Measurements from ENCODE around the gene EFNA3. TPM values are rescaled to one million over a fixed set of nuclear protein-coding genes. Genes with fewer than 3 reads are reported as not detected.

Gene EFNA3
- total and polyA plus RNA-seq, 9 of the 15 experiments (the other 6 are each of a cell fraction or from before 2014, with no cell fraction given): 0.59 to 7.9 (median 4.7) TPM

DNA sequence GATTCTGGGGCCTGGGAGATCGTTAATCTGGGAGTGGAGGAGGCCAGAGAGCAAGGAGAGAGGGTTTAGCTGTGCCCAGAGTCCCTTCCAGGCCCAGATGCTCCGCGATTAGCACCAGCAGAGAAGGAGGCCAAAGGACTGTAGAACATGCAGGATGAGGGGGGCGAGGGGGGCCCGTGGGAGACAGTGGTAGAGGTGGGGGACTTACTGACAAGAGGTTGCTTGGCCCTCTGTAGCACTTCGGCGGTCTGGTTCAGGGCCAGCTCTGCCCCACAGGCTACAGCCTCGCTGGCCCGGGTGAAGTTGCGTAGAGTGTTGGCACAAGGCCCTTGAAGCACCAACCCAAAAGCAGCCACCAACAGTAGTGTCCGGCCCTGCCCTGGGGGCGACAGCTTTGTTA, 45.8 kb upstream of the EFNA3 start:
- intact Hi-C loops (cut with micrococcal nuclease): no loop called here
- H3K4me1 ChIP-seq (replicated peaks in 1 of 2; ENCODE audit: control insufficient read depth in 2 of 2, insufficient read depth in 2 of 2, low read length in 2 of 2): peaks cover 0 to 18% of the 10 kb centered on the region in 2 experiments; a peak in 3 of 5 replicates
- no peaks in the 10 kb centered on the region for H3K79me2 ChIP-seq (ENCODE audit: control insufficient read depth, insufficient read depth, low read length)
- no peaks in the 10 kb centered on the region for H3K9me3 ChIP-seq (replicated peaks; ENCODE audit: control insufficient read depth, insufficient read depth, low read depth, low read length)
- POLR2A ChIA-PET: interaction anchor here (1.3 to 1.9 kb wide), 2 partner anchors 14 to 16 kb away, joined by 4 to 8 read pairs; no protein-coding TSS in a partner anchor
- in situ Hi-C loops (cut with MboI): no loop called here
- BruUV-seq (replicated peaks): no TSS peak
- ATAC-seq: no peak
- no peak for TF ChIP-seq KLF13 (tag; IDR thresholded peaks at IDR 0.05; ENCODE audit: borderline replicate concordance, low read depth)
- TF ChIP-seq SRSF1 (IDR thresholded peaks at IDR 0.05; ENCODE audit: low read depth, low read length): no peak
- H2AFZ ChIP-seq (ENCODE audit: low read depth, low read length): no peak overlapping the region
- no peak for FAIRE-seq
- peak overlapping the region in 1 of 2 experiments; percentile 58; a peak in 2 of 4 replicates for H3K9ac ChIP-seq (ENCODE audit: insufficient read depth in 1 of 2, low read depth in 2 of 2, low read length in 2 of 2)
- no peak overlapping the region for H3K27ac ChIP-seq (ENCODE audit: extremely low read depth, low read depth, low read length)
- H3K27me3 ChIP-seq (ENCODE audit: control insufficient read depth in 2 of 2, insufficient read depth in 2 of 2, low read length in 2 of 2): peaks cover 0 to 21% of the 10 kb centered on the region in 2 experiments; a peak in 2 of 5 replicates
- 11% methylated on average over 6 of the region's 12 CpGs for WGBS (ENCODE audit: insufficient coverage, low coverage, missing lambda C conversion rate)
- no peak for DNase-seq (ENCODE audit: extremely low read depth in 1 of 4, low spot score in 3 of 4)
- H4K20me1 ChIP-seq (replicated peaks; ENCODE audit: control insufficient read depth, insufficient read depth, low read length): no peaks in the 10 kb centered on the region
- no peak overlapping the region for H3K4me3 ChIP-seq
- H3K9me1 ChIP-seq (ENCODE audit: control insufficient read depth, insufficient read depth, low read length): no peaks in the 10 kb centered on the region
- H3K36me3 ChIP-seq (ENCODE audit: control insufficient read depth, insufficient read depth, low read length): no peaks in the 10 kb centered on the region
- H3K4me2 ChIP-seq (ENCODE audit: insufficient read depth, low read length): no peak overlapping the region
- CTCF ChIA-PET (ENCODE audit: low intra/inter-chr PET ratio): no interaction called here

DNA sequence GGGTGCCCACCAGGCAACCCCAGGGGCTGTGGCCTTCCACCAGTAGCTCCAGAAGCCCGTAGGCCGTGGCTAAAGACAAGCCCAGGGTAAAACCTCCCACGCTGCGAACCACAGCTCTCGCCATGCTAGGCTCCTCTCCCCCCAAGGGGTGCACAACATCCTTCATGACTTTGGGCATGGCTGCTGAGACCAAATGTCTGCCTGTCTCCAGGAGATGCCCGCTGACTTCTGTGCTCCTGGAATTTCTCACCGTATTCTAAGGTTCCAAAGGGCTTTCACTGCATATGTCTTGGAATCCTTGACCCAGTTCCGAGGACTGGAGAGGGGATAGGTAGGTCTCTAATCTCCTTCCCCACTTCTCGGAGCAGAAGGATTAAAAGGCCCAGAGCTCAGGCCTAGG, 45.1 kb upstream of the EFNA3 start, which contains the start of the genes DCST1 and DCST2:
TSS of gene DCST1 (plus strand) at position 301 of the 400 bp plus-strand sequence. CDS start 213 bp downstream, outside the sequence.
TSS of gene DCST2 (minus strand) at position 258 of the 400 bp plus-strand sequence. CDS start at position 178, 80 bp downstream.
- H3K9ac ChIP-seq (ENCODE audit: insufficient read depth in 1 of 2, low read depth in 2 of 2, low read length in 2 of 2): peak within 1 kb of the TSS in 1 of 2 experiments; percentile 58; a peak in 2 of 4 replicates
- in situ Hi-C loops (cut with MboI) (no loop called here), intact Hi-C loops (cut with micrococcal nuclease) (no loop called here)
- ChIA-PET POLR2A (interaction anchor here (1.3 to 1.9 kb wide), 2 partner anchors 14 to 16 kb away, joined by 4 to 8 read pairs; no protein-coding TSS in a partner anchor), CTCF (ENCODE audit: low intra/inter-chr PET ratio) (no interaction called here)
- FAIRE-seq: no peak
- DNase-seq (ENCODE audit: extremely low read depth in 1 of 4, low spot score in 3 of 4): no peak
- no peaks in the 10 kb centered on the region for H3K79me2 ChIP-seq (ENCODE audit: control insufficient read depth, insufficient read depth, low read length)
- H2AFZ ChIP-seq (ENCODE audit: low read depth, low read length): no peak within 1 kb of the TSS
- no peak within 1 kb of the TSS for H3K27ac ChIP-seq (ENCODE audit: extremely low read depth, low read depth, low read length)
- H3K4me3 ChIP-seq: no peak within 1 kb of the TSS
- peaks cover under 1 to 18% of the 10 kb centered on the region in 2 experiments; a peak in 3 of 5 replicates for H3K4me1 ChIP-seq (replicated peaks in 1 of 2; ENCODE audit: control insufficient read depth in 2 of 2, insufficient read depth in 2 of 2, low read length in 2 of 2)
- no peaks in the 10 kb centered on the region for H3K9me1 ChIP-seq (ENCODE audit: control insufficient read depth, insufficient read depth, low read length)
- 26% methylated on average over 7 of the region's 9 CpGs for WGBS (ENCODE audit: insufficient coverage, low coverage, missing lambda C conversion rate)
- no peaks in the 10 kb centered on the region for H4K20me1 ChIP-seq (replicated peaks; ENCODE audit: control insufficient read depth, insufficient read depth, low read length)
- H3K4me2 ChIP-seq (ENCODE audit: insufficient read depth, low read length): no peak within 1 kb of the TSS
- no TSS peak for BruUV-seq (replicated peaks)
- no peak for ATAC-seq
- H3K9me3 ChIP-seq (replicated peaks; ENCODE audit: control insufficient read depth, insufficient read depth, low read depth, low read length): no peaks in the 10 kb centered on the region
- no peaks in the 10 kb centered on the region for H3K36me3 ChIP-seq (ENCODE audit: control insufficient read depth, insufficient read depth, low read length)
- H3K27me3 ChIP-seq (ENCODE audit: control insufficient read depth in 2 of 2, insufficient read depth in 2 of 2, low read length in 2 of 2): peaks cover 0 to 23% of the 10 kb centered on the region in 2 experiments; a peak in 3 of 5 replicates
- TF ChIP-seq, protein P1, sequence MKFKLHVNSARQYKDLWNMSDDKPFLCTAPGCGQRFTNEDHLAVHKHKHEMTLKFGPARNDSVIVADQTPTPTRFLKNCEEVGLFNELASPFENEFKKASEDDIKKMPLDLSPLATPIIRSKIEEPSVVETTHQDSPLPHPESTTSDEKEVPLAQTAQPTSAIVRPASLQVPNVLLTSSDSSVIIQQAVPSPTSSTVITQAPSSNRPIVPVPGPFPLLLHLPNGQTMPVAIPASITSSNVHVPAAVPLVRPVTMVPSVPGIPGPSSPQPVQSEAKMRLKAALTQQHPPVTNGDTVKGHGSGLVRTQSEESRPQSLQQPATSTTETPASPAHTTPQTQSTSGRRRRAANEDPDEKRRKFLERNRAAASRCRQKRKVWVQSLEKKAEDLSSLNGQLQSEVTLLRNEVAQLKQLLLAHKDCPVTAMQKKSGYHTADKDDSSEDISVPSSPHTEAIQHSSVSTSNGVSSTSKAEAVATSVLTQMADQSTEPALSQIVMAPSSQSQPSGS (CRISPR knock-in tag; IDR thresholded peaks at IDR 0.05): no peak
- no peak for TF ChIP-seq ZNF184 (CRISPR knock-in tag; IDR thresholded peaks at IDR 0.05)
- no peak for TF ChIP-seq CBX3 (IDR thresholded peaks at IDR 0.05; ENCODE audit: borderline replicate concordance in 1 of 2, low read length in 2 of 2)
- TF ChIP-seq KDM2B (CRISPR knock-in tag; IDR thresholded peaks at IDR 0.05): no peak
- TF ChIP-seq, protein P2, sequence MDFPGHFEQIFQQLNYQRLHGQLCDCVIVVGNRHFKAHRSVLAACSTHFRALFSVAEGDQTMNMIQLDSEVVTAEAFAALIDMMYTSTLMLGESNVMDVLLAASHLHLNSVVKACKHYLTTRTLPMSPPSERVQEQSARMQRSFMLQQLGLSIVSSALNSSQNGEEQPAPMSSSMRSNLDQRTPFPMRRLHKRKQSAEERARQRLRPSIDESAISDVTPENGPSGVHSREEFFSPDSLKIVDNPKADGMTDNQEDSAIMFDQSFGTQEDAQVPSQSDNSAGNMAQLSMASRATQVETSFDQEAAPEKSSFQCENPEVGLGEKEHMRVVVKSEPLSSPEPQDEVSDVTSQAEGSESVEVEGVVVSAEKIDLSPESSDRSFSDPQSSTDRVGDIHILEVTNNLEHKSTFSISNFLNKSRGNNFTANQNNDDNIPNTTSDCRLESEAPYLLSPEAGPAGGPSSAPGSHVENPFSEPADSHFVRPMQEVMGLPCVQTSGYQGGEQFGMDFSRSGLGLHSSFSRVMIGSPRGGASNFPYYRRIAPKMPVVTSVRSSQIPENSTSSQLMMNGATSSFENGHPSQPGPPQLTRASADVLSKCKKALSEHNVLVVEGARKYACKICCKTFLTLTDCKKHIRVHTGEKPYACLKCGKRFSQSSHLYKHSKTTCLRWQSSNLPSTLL (IDR thresholded peaks at IDR 0.05): no peak
- no peak for TF ChIP-seq ZNF696 (CRISPR knock-in tag; conservative IDR thresholded peaks at IDR 0.05)
- TF ChIP-seq PHF20 (IDR thresholded peaks at IDR 0.05; ENCODE audit: partially characterized antibody): no peak
- TF ChIP-seq TCF7L2 (IDR thresholded peaks at IDR 0.05; ENCODE audit: low read depth, low read length): no peak
